ENCODE results near the gene ATP10B. TPM values are rescaled to one million over a fixed set of nuclear protein-coding genes. Genes with fewer than 3 reads are reported as not detected.

ATP10B gene
- total and polyA plus RNA-seq, 4 donors, result 0.08 to 7.2 (median 0.53) TPM

DNA sequence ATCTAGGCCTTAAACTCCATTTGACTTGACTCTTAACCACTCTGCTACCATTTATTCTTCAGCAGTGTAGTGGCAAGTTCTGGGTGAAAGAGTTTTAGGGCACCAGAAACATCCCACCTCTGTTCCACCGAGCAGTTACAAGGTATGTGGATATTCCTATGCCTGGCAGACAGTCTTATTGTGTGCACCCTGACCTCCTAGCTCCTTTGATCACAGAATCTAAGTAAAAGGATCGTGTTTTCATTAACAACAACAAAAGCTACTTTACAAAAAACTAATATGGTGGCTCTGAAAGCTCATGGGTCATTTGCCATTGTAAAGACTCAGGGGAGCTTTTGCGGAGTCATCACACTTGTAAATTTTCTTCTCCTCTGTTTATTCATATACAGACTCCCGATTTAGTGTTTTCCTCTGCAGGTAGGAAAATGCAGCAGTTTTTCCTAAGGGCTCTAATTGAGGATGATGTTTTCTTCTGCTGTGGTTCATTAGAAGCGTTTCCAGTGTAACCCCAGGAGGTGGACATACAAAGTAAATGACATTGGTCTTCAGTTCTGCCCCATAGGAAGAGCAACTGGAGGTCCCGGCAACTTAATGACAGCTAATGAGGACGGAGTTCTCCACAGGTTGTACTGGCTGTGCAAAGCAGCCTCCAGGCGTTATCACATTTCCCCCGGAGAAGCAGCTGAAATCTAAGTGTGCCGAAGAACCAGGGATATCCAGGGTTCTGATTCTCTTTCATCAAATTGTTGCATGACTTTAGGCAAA lies 78.2 kb downstream of the ATP10B start:
- WGBS, 2 donors, result 74 to 85% methylated on average over 10 of the region's 10 CpGs
- no peak for ATAC-seq (ENCODE audit: insufficient read depth, low FRiP score)
- no peaks in the 10 kb centered on the region for H3K27me3 ChIP-seq (ENCODE audit: control insufficient read depth in 3 of 3, insufficient read depth in 3 of 3, low read length in 2 of 3)
- no peaks in the 10 kb centered on the region for H3K4me1 ChIP-seq (ENCODE audit: control insufficient read depth in 5 of 5, insufficient read depth in 5 of 5, low read length in 5 of 5)
- H3K36me3 ChIP-seq (ENCODE audit: control insufficient read depth in 4 of 4, insufficient read depth in 4 of 4, low read length in 4 of 4), result no peaks in the 10 kb centered on the region
- no peak overlapping the region for H3K4me3 ChIP-seq
- H3K9me3 ChIP-seq (ENCODE audit: control insufficient read depth in 4 of 4, insufficient read depth in 3 of 4, low read length in 3 of 4), result no peaks in the 10 kb centered on the region
- no peak for DNase-seq
- no peak for TF ChIP-seq CTCF (IDR thresholded peaks at IDR 0.05; ENCODE audit: control extremely low read depth, extremely low read depth)
- no peak overlapping the region for H3K9ac ChIP-seq (ENCODE audit: insufficient read depth in 1 of 2, low read length in 2 of 2)
- no peak overlapping the region for H3K27ac ChIP-seq (ENCODE audit: low read depth in 1 of 2, low read length in 1 of 2)

DNA sequence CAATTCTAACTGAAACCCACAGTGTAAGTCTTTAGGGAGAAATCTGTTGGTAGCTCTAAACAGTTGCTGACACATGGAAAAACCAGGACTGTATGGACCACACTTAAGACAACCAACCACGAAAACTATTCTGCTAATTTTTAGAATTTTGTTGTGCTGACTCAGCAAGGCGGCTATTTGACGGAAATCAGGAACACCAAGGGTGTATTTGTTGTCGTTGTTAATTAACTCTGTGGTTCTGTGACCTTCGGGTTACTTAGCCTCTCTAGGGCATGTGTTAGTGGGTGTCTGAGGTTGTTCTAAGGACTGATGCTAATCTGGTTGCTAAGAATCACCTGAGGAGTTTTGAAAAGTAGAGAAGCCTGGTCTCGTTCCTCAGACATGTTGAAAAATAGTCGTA lies 79.2 kb downstream of the ATP10B start:
- no peak overlapping the region for H3K4me3 ChIP-seq
- DNase-seq, result no peak
- no peaks in the 10 kb centered on the region for H3K27me3 ChIP-seq (ENCODE audit: control insufficient read depth in 3 of 3, insufficient read depth in 3 of 3, low read length in 2 of 3)
- H3K9ac ChIP-seq (ENCODE audit: insufficient read depth in 1 of 2, low read length in 2 of 2), result no peak overlapping the region
- no peak for TF ChIP-seq CTCF (IDR thresholded peaks at IDR 0.05; ENCODE audit: control extremely low read depth, extremely low read depth)
- no peaks in the 10 kb centered on the region for H3K4me1 ChIP-seq (ENCODE audit: control insufficient read depth in 5 of 5, insufficient read depth in 5 of 5, low read length in 5 of 5)
- no peaks in the 10 kb centered on the region for H3K36me3 ChIP-seq (ENCODE audit: control insufficient read depth in 4 of 4, insufficient read depth in 4 of 4, low read length in 4 of 4)
- WGBS, 2 donors, result 72 to 77% methylated on average over 7 of the region's 7 CpGs
- no peak for ATAC-seq (ENCODE audit: insufficient read depth, low FRiP score)
- H3K9me3 ChIP-seq (ENCODE audit: control insufficient read depth in 4 of 4, insufficient read depth in 3 of 4, low read length in 3 of 4), result no peaks in the 10 kb centered on the region
- no peak overlapping the region for H3K27ac ChIP-seq (ENCODE audit: low read depth in 1 of 2, low read length in 1 of 2)

- H3K4me1 ChIP-seq (ENCODE audit: control insufficient read depth in 5 of 5, insufficient read depth in 5 of 5, low read length in 5 of 5), result no peaks in the 10 kb centered on the region
- H3K4me3 ChIP-seq, result no peak overlapping the region
- TF ChIP-seq CTCF (IDR thresholded peaks at IDR 0.05; ENCODE audit: control extremely low read depth, extremely low read depth), result no peak
- 82 to 92% methylated on average over 3 of the region's 3 CpGs for WGBS, 2 donors
- DNase-seq (no peak), ATAC-seq (ENCODE audit: insufficient read depth, low FRiP score) (no peak)
- H3K27me3 ChIP-seq (ENCODE audit: control insufficient read depth in 3 of 3, insufficient read depth in 3 of 3, low read length in 2 of 3), result no peaks in the 10 kb centered on the region
- H3K9me3 ChIP-seq (ENCODE audit: control insufficient read depth in 4 of 4, insufficient read depth in 3 of 4, low read length in 3 of 4), result no peaks in the 10 kb centered on the region
- no peak overlapping the region for H3K9ac ChIP-seq (ENCODE audit: insufficient read depth in 1 of 2, low read length in 2 of 2)
- no peaks in the 10 kb centered on the region for H3K36me3 ChIP-seq (ENCODE audit: control insufficient read depth in 4 of 4, insufficient read depth in 4 of 4, low read length in 4 of 4)
- H3K27ac ChIP-seq (ENCODE audit: low read depth in 1 of 2, low read length in 1 of 2), result no peak overlapping the region
These were observed 81.3 kb downstream of the ATP10B start for GRCh38 chr5:160770718-160771117.

GRCh38 chr5:160769301-160769700 lies 82.7 kb downstream of the ATP10B start:
- DNase-seq (no peak), ATAC-seq (ENCODE audit: insufficient read depth, low FRiP score) (no peak)
- TF ChIP-seq CTCF (IDR thresholded peaks at IDR 0.05; ENCODE audit: control extremely low read depth, extremely low read depth), result no peak
- H3K36me3 ChIP-seq (ENCODE audit: control insufficient read depth in 4 of 4, insufficient read depth in 4 of 4, low read length in 4 of 4), result no peaks in the 10 kb centered on the region
- no peaks in the 10 kb centered on the region for H3K9me3 ChIP-seq (ENCODE audit: control insufficient read depth in 4 of 4, insufficient read depth in 3 of 4, low read length in 3 of 4)
- no peaks in the 10 kb centered on the region for H3K27me3 ChIP-seq (ENCODE audit: control insufficient read depth in 3 of 3, insufficient read depth in 3 of 3, low read length in 2 of 3)
- no peak overlapping the region for H3K4me3 ChIP-seq
- whole genome bisulfite sequencing, 2 donors, result 92 to 93% methylated on average over 4 of the region's 4 CpGs
- no peak overlapping the region for H3K27ac ChIP-seq (ENCODE audit: low read depth in 1 of 2, low read length in 1 of 2)
- H3K4me1 ChIP-seq (ENCODE audit: control insufficient read depth in 5 of 5, insufficient read depth in 5 of 5, low read length in 5 of 5), result no peaks in the 10 kb centered on the region
- H3K9ac ChIP-seq (ENCODE audit: insufficient read depth in 1 of 2, low read length in 2 of 2), result no peak overlapping the region
